AG04449 (cell line): ENCODE measurements around the gene GPD2.

Experiments
- CTCF ChIA-PET: fragments of 350-600 bp; formaldehyde crosslinking; extraction: SDS; loops from one replicate; lab custom pipeline; 2021; ENCODE audit warnings: antibody characterized with exemption; lab: Yijun Ruan, JAX
- POLR2A ChIA-PET: fragments of 400-600, 350-600 bp; formaldehyde crosslinking; extraction: SDS; loops from one replicate; lab custom pipeline; 2020; ENCODE audit warnings: antibody characterized with exemption, inconsistent platforms; lab: Yijun Ruan, JAX
- DNase-seq: peaks from one replicate; pipeline ENCODE4 v3.0.0-alpha.2; 2010; ENCODE audit warnings: low read depth, low spot score
- H3K4me3 ChIP-seq: 2 replicates; pipeline ENCODE4 v1.5.1; 2011; ENCODE audit warnings: low read depth, mild to moderate bottlenecking, control low read depth, low read length
- CTCF ChIP-seq: IDR thresholded peaks from one replicate; pipeline ENCODE4 v1.5.1; 2011; ENCODE audit warnings: mild to moderate bottlenecking, moderate library complexity, low read length, control low read depth, inconsistent platforms; ENCODE audit not compliant: insufficient read depth; ENCODE audit errors: missing control alignments

The GPD2 gene

GRCh38 chr2:156505696-156506095 is 69.5 kb downstream of the GPD2 start:
- POLR2A ChIA-PET = no interaction called here
- H3K4me3 ChIP-seq = no peak overlapping the region
- no peak for DNase-seq
- CTCF ChIA-PET = no interaction called here
- no peak for TF ChIP-seq CTCF

DNA sequence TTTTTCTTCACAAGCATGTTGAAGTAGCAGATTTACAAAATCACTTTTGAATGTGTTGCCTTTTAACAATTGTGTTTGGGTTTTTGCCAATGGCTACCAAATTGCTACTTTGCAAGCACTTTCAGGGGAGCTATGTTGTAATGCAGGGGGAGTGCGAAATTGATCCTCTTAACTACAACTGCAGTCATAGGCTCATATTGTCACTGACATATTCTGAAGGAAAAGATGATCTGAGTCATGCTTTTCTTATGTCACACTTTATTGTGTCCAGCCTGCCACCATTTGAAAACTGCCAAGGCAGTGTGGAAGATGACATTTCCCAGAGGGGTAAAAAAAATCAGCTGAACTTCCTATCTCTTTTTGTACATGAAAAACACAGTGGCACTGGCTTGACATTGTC is 74.9 kb downstream of the GPD2 start:
- DNase-seq = no peak
- ChIA-PET POLR2A (no interaction called here), CTCF (interaction anchor here (2.0 kb wide), 1 partner anchor 22 kb away, joined by 5 read pairs; no protein-coding TSS in a partner anchor)
- H3K4me3 ChIP-seq = no peak overlapping the region
- TF ChIP-seq CTCF = no peak

- no peak overlapping the region for H3K4me3 ChIP-seq
- POLR2A ChIA-PET = no interaction called here
- TF ChIP-seq CTCF = no peak
- CTCF ChIA-PET = interaction anchor here (1.7 to 2.0 kb wide), 2 partner anchors 21 to 177 kb away, joined by 4 to 5 read pairs; no protein-coding TSS in a partner anchor
- DNase-seq = no peak
Observed at GRCh38 chr2:156511803-156512202, 75.6 kb downstream of the GPD2 start.

- TF ChIP-seq CTCF = no peak
- ChIA-PET POLR2A (no interaction called here), CTCF (interaction anchor here (1.7 to 2.0 kb wide), 2 partner anchors 20 to 178 kb away, joined by 4 to 5 read pairs; no protein-coding TSS in a partner anchor)
- no peak for DNase-seq
- no peak overlapping the region for H3K4me3 ChIP-seq
Observed at GRCh38 chr2:156512451-156512850, 76.3 kb downstream of the GPD2 start.

DNA sequence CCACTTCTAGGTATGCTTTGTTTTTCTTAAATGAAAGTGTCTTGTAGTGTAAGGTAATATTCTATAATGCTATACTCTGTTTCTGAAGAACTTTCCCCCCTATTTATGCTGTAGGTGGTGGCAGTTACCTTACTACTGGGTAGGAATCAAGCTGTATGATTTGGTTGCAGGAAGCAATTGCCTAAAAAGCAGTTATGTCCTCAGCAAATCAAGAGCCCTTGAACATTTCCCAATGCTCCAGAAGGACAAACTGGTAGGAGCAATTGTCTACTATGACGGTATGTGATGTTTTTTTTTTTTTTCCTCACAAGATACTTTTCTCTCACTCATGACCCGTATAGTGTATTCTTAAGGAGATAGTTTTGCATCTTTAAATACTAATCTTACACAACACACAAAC is 77.0 kb downstream of the GPD2 start:
- no peak for TF ChIP-seq CTCF
- no peak for DNase-seq
- ChIA-PET CTCF (interaction anchor here (1.7 to 2.0 kb wide), 2 partner anchors 20 to 178 kb away, joined by 4 to 5 read pairs; no protein-coding TSS in a partner anchor), POLR2A (no interaction called here)
- H3K4me3 ChIP-seq = no peak overlapping the region

DNA sequence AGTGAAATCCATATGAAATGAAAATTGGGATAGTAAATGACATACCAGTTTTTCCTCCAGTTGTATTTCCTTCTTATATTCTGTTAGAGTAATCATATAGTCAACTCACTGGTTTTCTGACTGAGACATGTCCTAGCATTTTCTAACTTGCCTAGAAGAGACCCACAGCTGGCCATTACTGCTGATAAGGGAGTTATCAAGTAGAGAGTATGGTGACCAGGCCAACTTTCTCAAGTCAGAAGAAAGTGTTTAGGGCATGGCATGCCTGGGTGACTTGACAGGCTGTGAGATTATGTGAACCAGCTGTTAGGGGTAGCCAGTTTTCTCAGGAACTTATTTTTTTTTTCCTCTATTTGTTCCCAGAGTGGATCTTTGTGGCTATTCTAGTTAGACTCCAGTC is 81.2 kb downstream of the GPD2 start:
- no peak overlapping the region for H3K4me3 ChIP-seq
- no peak for TF ChIP-seq CTCF
- POLR2A ChIA-PET = no interaction called here
- DNase-seq = no peak
- CTCF ChIA-PET = interaction anchor here (0.8 kb wide), 1 partner anchor 9 kb away, joined by 3 read pairs; no protein-coding TSS in a partner anchor
